Osteocyte (in vitro differentiated cells): ENCODE results near the gene CYP2U1. TPM values are rescaled to one million over a fixed set of nuclear protein-coding genes. Genes with fewer than 3 reads are reported as not detected.
"Not testable (repeated sequence)": the region's sequence is repeated elsewhere in the genome, so short reads cannot be mapped to it uniquely, and the experiment has no call there.

ENCODE experiments used
- DNase-seq: peaks from one replicate; pipeline ENCODE4 v3.0.0; 2021; ENCODE audit warnings: mixed read lengths; ENCODE audit not compliant: unreplicated experiment; ENCODE audit errors: extremely low spot score
- H3K27ac Mint-ChIP-seq: one replicate; pipeline ENCODE4 v1.8.0; 2021; ENCODE audit warnings: mild to moderate bottlenecking, mixed read lengths; ENCODE audit not compliant: unreplicated experiment
- H3K27me3 Mint-ChIP-seq: one replicate; pipeline ENCODE4 v1.8.0; 2021; ENCODE audit warnings: mixed read lengths; ENCODE audit not compliant: unreplicated experiment
- H3K36me3 Mint-ChIP-seq: one replicate; pipeline ENCODE4 v1.8.0; 2021; ENCODE audit warnings: mixed read lengths; ENCODE audit not compliant: unreplicated experiment
- H3K4me1 Mint-ChIP-seq: one replicate; pipeline ENCODE4 v1.8.0; 2021; ENCODE audit warnings: mixed read lengths; ENCODE audit not compliant: unreplicated experiment
- H3K4me3 Mint-ChIP-seq: one replicate; pipeline ENCODE4 v1.8.0; 2021; ENCODE audit warnings: mild to moderate bottlenecking, moderate library complexity, mixed read lengths; ENCODE audit not compliant: unreplicated experiment
- H3K9me3 Mint-ChIP-seq: one replicate; pipeline ENCODE4 v1.8.0; 2021; ENCODE audit warnings: mixed read lengths; ENCODE audit not compliant: unreplicated experiment
- CTCF ChIP-seq: fragments of 200-600 bp; sonication (generic); IDR thresholded peaks from 2 replicates; pipeline ENCODE4 v1.5.0; 2021; ENCODE audit warnings: antibody characterized with exemption, mild to moderate bottlenecking, moderate library complexity
- total RNA-seq: library from RNA; stranded (reverse); gene quantifications from 2 replicates; pipeline ENCODE4 v1.2.1, GENCODE V29; 2021

The CYP2U1 gene
- total RNA-seq, 1 donor from 2014 or later = 12.5 TPM

GRCh38 chr4:107956011-107956410, 24.7 kb downstream of the CYP2U1 start:
- H3K4me1 Mint-ChIP-seq = peaks cover 4% of the 10 kb centered on the region
- no peak for DNase-seq
- TF ChIP-seq CTCF = no peak
- H3K4me3 Mint-ChIP-seq = no peak overlapping the region
- peaks cover 15% of the 10 kb centered on the region for H3K9me3 Mint-ChIP-seq
- no peak overlapping the region for H3K27ac Mint-ChIP-seq
- H3K36me3 Mint-ChIP-seq = peaks cover 8% of the 10 kb centered on the region
- peaks cover 10% of the 10 kb centered on the region for H3K27me3 Mint-ChIP-seq

GRCh38 chr4:107966903-107967302, 35.6 kb downstream of the CYP2U1 start:
- Mint-ChIP-seq H3K36me3 (no peaks in the 10 kb centered on the region), H3K4me3 (no peak overlapping the region), H3K27me3 (peaks cover 12% of the 10 kb centered on the region), H3K4me1 (no peaks in the 10 kb centered on the region), H3K9me3 (no peaks in the 10 kb centered on the region), H3K27ac (no peak overlapping the region)
- no peak for DNase-seq
- TF ChIP-seq CTCF = no peak

- H3K4me1 Mint-ChIP-seq, H3K36me3 Mint-ChIP-seq, H3K9me3 Mint-ChIP-seq, H3K4me3 Mint-ChIP-seq, DNase-seq, H3K27ac Mint-ChIP-seq: not testable (repeated sequence)
- peaks cover 12% of the 10 kb centered on the region for H3K27me3 Mint-ChIP-seq
Measured at GRCh38 chr4:107967519-107967918, 36.2 kb downstream of the CYP2U1 start.

GRCh38 chr4:107967921-107968320, 36.6 kb downstream of the CYP2U1 start:
- not testable (repeated sequence) for H3K27ac Mint-ChIP-seq, H3K4me1 Mint-ChIP-seq, H3K9me3 Mint-ChIP-seq, H3K4me3 Mint-ChIP-seq, H3K36me3 Mint-ChIP-seq, DNase-seq
- H3K27me3 Mint-ChIP-seq = peaks cover 12% of the 10 kb centered on the region

GRCh38 chr4:107970063-107970798, 38.9 kb downstream of the CYP2U1 start:
- H3K27ac Mint-ChIP-seq = no peak overlapping the region
- H3K9me3 Mint-ChIP-seq = no peaks in the 10 kb centered on the region
- DNase-seq = no peak
- H3K4me1 Mint-ChIP-seq = peaks cover 2% of the 10 kb centered on the region
- H3K4me3 Mint-ChIP-seq = no peak overlapping the region
- peaks cover 1% of the 10 kb centered on the region for H3K27me3 Mint-ChIP-seq
- TF ChIP-seq CTCF = no peak
- no peaks in the 10 kb centered on the region for H3K36me3 Mint-ChIP-seq

- Mint-ChIP-seq H3K36me3 (no peaks in the 10 kb centered on the region), H3K4me3 (no peak overlapping the region), H3K9me3 (no peaks in the 10 kb centered on the region), H3K4me1 (peaks cover 2% of the 10 kb centered on the region), H3K27me3 (no peaks in the 10 kb centered on the region), H3K27ac (no peak overlapping the region)
- no peak for DNase-seq
- no peak for TF ChIP-seq CTCF
Measured at GRCh38 chr4:107972605-107973004, 41.3 kb downstream of the CYP2U1 start.
